KMS-11 (cell line): Measurements from ENCODE around the gene NFKBIZ.
A peak's percentile ranks its signal among the peaks of the same experiment; 100 is the strongest.

Experiments used
- H2AFZ ChIP-seq: fragments of 200-600 bp; sonication (generic); 2 replicates; pipeline ENCODE4 v1.6.1; 2016; ENCODE audit warnings: antibody characterized with exemption, mixed run types, low read depth
- H3K27ac ChIP-seq: fragments of 200-600 bp; sonication (generic); 2 replicates; pipeline ENCODE4 v1.6.1; 2016; ENCODE audit warnings: mild to moderate bottlenecking, mixed run types
- H3K27me3 ChIP-seq: fragments of 200-600 bp; sonication (generic); 2 replicates; pipeline ENCODE4 v1.6.1; 2017; ENCODE audit warnings: mild to moderate bottlenecking, low read depth, mixed run types, moderate library complexity; ENCODE audit not compliant: insufficient read depth
- H3K36me3 ChIP-seq: fragments of 200-600 bp; sonication (generic); 2 replicates; pipeline ENCODE4 v1.6.1; 2017; ENCODE audit warnings: mild to moderate bottlenecking, mixed run types; ENCODE audit not compliant: insufficient read depth
- H3K4me1 ChIP-seq: fragments of 200-600 bp; sonication (generic); 2 replicates; pipeline ENCODE4 v1.6.1; 2016; ENCODE audit warnings: mild to moderate bottlenecking, low read depth, mixed run types; ENCODE audit not compliant: poor library complexity, severe bottlenecking
- H3K4me2 ChIP-seq: fragments of 200-600 bp; sonication (generic); 2 replicates; pipeline ENCODE4 v1.7.0; 2016; ENCODE audit warnings: mild to moderate bottlenecking, mixed run types
- H3K4me3 ChIP-seq: fragments of 200-600 bp; sonication (generic); IDR thresholded peaks from 2 replicates; pipeline ENCODE4 v1.6.1; 2017; ENCODE audit warnings: low read depth, low read length, mixed read lengths; ENCODE audit not compliant: insufficient read depth
- H3K79me2 ChIP-seq: fragments of 200-600 bp; sonication (generic); 2 replicates; pipeline ENCODE4 v1.6.1; 2016; ENCODE audit warnings: low read depth, mixed run types; ENCODE audit not compliant: insufficient read depth
- H3K9ac ChIP-seq: fragments of 200-600 bp; sonication (generic); 2 replicates; pipeline ENCODE4 v1.6.1; 2016; ENCODE audit warnings: mild to moderate bottlenecking, mixed run types
- H4K20me1 ChIP-seq: fragments of 200-600 bp; sonication (generic); 2 replicates; pipeline ENCODE4 v1.6.1; 2016; ENCODE audit warnings: mild to moderate bottlenecking, mixed run types; ENCODE audit not compliant: insufficient read depth
- TF ChIP-seq, protein P1 (sequence below): fragments of 200-600 bp; sonication (generic); conservative IDR thresholded peaks from 2 replicates; pipeline ENCODE4 v1.6.1; 2017; ENCODE audit warnings: low read depth, mild to moderate bottlenecking, antibody characterized with exemption, low read length, moderate library complexity, mixed read lengths

The NFKBIZ gene

DNA sequence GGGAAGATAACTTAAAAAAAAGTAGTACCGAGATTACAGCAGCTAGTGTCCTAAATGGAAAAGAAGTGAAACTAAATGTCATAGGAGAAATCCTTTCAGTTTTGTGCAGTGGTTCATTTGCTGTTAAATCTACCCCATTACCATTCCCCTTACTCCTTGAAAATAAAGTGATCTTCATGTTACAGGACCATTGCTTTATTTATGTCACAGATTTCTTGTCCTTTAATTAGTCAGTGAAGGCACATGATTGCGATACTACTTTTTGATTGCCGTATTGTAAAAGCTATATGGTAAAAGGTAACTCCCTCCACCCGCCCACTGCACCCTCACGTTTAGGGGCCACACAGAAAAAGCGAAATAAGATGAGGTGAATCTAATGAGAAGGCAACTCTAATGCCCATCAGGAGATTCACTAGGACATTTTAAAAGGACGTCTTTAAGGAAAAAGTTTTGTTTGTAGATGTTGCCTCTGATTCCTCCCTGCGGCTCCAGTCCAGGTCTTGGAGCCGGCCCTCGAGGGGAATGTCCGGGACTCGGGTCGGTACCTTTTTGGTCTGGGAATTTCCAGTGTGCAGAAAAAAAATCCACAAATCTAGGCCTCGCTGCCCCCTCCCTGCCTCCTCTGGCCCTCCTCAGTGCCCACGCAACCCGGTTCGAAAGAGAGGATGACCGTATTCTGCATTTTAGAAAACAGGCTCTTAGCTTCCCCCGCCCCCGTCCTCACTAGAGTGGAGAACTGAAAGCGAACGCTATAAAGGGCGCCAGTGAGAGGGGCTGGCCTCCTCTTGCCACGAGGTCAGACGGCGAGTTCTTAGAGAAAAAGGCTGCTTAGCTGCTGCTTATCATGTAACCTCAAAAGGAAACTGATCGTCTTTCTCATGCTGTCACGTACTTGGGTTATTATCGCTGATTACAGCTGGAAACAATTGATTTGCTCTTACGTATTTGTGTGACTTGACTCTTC lies 21.8 kb upstream of the NFKBIZ start:
- H3K27me3 ChIP-seq, result no peaks in the 10 kb centered on the region
- peak overlapping the region; percentile 72 for H3K9ac ChIP-seq
- peaks cover 56% of the 10 kb centered on the region for H3K4me1 ChIP-seq
- H3K79me2 ChIP-seq, result no peaks in the 10 kb centered on the region
- peak overlapping the region; percentile 83 for H3K4me3 ChIP-seq
- no peaks in the 10 kb centered on the region for H3K36me3 ChIP-seq
- H2AFZ ChIP-seq, result peak overlapping the region; percentile 72
- peak overlapping the region; percentile 73 for H3K27ac ChIP-seq
- H4K20me1 ChIP-seq, result no peaks in the 10 kb centered on the region
- H3K4me2 ChIP-seq, result peak overlapping the region; percentile 92
- TF ChIP-seq, protein P1, sequence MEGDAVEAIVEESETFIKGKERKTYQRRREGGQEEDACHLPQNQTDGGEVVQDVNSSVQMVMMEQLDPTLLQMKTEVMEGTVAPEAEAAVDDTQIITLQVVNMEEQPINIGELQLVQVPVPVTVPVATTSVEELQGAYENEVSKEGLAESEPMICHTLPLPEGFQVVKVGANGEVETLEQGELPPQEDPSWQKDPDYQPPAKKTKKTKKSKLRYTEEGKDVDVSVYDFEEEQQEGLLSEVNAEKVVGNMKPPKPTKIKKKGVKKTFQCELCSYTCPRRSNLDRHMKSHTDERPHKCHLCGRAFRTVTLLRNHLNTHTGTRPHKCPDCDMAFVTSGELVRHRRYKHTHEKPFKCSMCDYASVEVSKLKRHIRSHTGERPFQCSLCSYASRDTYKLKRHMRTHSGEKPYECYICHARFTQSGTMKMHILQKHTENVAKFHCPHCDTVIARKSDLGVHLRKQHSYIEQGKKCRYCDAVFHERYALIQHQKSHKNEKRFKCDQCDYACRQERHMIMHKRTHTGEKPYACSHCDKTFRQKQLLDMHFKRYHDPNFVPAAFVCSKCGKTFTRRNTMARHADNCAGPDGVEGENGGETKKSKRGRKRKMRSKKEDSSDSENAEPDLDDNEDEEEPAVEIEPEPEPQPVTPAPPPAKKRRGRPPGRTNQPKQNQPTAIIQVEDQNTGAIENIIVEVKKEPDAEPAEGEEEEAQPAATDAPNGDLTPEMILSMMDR, result no peak

DNA sequence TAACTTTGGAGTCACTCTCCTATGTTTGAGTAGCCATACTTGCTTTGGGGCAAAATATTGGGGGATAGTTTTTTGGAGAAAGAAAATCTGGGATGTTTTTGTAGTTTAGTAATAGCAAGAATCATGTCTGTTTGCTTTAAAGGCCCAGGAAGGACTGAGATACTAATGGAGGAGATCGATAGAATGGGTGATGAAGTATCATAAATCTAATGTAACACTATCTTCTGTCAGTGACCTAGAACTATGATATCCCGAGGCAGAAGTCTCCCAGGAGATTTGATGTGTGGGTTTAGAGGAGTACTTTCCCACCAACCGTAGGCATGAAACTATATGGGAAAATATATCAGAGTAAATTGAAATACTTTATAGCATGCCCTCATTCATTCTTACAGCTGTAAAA lies 21.0 kb upstream of the NFKBIZ start:
- Histone ChIP-seq H3K36me3 (no peaks in the 10 kb centered on the region), H3K79me2 (no peaks in the 10 kb centered on the region), H2AFZ (peak overlapping the region; percentile 72; the same call in 1 of the 2 replicates), H3K9ac (peak overlapping the region; percentile 72), H3K4me2 (peak overlapping the region; percentile 92), H4K20me1 (no peaks in the 10 kb centered on the region), H3K27me3 (no peaks in the 10 kb centered on the region), H3K4me3 (no peak overlapping the region), H3K27ac (peak overlapping the region; percentile 73), H3K4me1 (peaks cover 60% of the 10 kb centered on the region)
- TF ChIP-seq, protein P1, result no peak

DNA sequence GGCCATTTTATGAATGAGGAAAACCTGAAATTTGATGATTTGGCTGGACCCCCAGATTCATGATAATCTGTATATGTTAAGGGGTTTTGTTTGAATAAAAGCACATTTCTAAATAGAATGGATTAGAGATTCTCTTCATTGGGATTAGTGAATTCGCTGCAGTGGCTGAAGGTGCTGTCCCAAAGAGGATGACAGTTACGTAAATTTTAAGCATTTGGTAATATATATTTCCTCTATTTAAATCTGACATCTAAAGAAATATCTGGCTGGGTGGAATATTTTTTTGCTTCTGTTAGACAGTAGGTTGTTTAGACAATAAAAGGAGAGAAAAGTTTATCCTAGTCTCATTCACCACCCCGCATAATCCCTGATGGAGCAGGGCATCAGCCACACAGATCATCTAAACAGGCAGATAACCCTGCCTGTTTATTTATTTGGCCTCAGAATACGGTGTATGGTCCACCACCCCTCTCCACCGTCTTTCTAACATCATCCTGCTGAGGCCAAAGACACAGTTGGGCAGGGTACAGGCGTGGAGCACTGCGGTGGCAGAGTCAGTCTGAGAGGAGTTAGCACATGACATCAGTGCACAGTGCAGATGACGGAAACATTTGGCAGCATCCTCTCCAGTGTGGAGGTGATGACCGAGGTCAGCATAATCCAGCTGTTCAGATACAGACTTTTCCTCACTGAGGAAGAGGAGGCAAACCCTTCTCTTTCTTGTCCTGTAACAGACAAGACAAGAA lies 20.4 kb upstream of the NFKBIZ start:
- no peaks in the 10 kb centered on the region for H3K36me3 ChIP-seq
- no peaks in the 10 kb centered on the region for H3K27me3 ChIP-seq
- H3K79me2 ChIP-seq, result no peaks in the 10 kb centered on the region
- H3K4me1 ChIP-seq, result peaks cover 65% of the 10 kb centered on the region
- H3K4me2 ChIP-seq, result peak overlapping the region; percentile 92
- peak overlapping the region; percentile 72; the same call in 1 of the 2 replicates for H2AFZ ChIP-seq
- peak overlapping the region; percentile 73; the same call in 1 of the 2 replicates for H3K27ac ChIP-seq
- peak overlapping the region; percentile 72; the same call in 1 of the 2 replicates for H3K9ac ChIP-seq
- H3K4me3 ChIP-seq, result no peak overlapping the region
- H4K20me1 ChIP-seq, result no peaks in the 10 kb centered on the region
- TF ChIP-seq, protein P1, result no peak

DNA sequence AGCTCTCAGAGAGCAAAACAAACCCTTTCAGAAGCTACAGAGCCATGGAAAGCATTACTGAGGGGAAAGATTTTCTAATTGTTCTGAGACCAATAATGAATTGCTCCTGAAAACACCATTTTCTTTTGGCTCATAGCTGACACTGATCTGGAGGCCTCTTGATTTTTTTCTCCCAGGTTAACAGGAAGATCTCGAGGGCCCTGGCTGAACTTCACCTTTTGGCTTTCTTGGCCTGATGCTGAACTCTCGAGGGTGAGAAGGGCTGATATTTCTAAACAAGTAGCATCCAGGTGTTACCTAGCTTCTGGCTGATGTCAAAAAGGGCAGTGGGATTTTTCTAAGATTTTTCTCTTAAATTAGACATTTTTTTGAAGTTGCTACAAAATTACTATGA lies 19.9 kb upstream of the NFKBIZ start:
- Histone ChIP-seq H3K4me1 (peaks cover 71% of the 10 kb centered on the region), H3K27ac (peak overlapping the region; percentile 34; the same call in 1 of the 2 replicates), H3K9ac (peak overlapping the region; percentile 72; the same call in 1 of the 2 replicates), H3K27me3 (no peaks in the 10 kb centered on the region), H3K36me3 (no peaks in the 10 kb centered on the region), H2AFZ (peak overlapping the region; percentile 24; the same call in 1 of the 2 replicates), H3K4me3 (no peak overlapping the region), H3K79me2 (no peaks in the 10 kb centered on the region), H4K20me1 (no peaks in the 10 kb centered on the region), H3K4me2 (peak overlapping the region; percentile 92)
- TF ChIP-seq, protein P1, result no peak
